Psoas muscle (tissue), 8 donors: ENCODE measurements around the gene ZNF277. TPM values are rescaled to one million over a fixed set of nuclear protein-coding genes. Genes with fewer than 3 reads are reported as not detected.

Source experiments
- ATAC-seq, 4 donors: fragments of 200-7000 bp; cut with Tn5 transposase; one replicate each; pipeline ENCODE4 v1.9.1; 2020; ENCODE audit warnings: moderate library complexity in 3 of 4, mild to moderate bottlenecking in 2 of 4
- DNase-seq, 2 donors: peaks; one replicate each; pipeline ENCODE4 v3.0.0-alpha.2; 2020
- H3K27ac ChIP-seq: fragments of 200-600 bp; one replicate; pipeline ENCODE4 v1.8.0; 2022
- H3K27me3 ChIP-seq, 3 donors: fragments of 200-600 bp in 1 of 3; one replicate each; pipeline versions ENCODE4 v1.6.1 to v1.8.0; 2013 to 2022; ENCODE audit warnings: low read length in 2 of 3, mild to moderate bottlenecking in 2 of 3, moderate library complexity in 1 of 3; ENCODE audit not compliant: insufficient read depth in 3 of 3
- H3K36me3 ChIP-seq, 2 donors: fragments of 200-600 bp in 1 of 2; one replicate each; pipeline versions ENCODE4 v1.6.1 to v1.8.0; 2013 to 2022; ENCODE audit warnings: low read depth in 1 of 2, mild to moderate bottlenecking in 1 of 2, moderate library complexity in 1 of 2; ENCODE audit not compliant: insufficient read depth in 1 of 2
- H3K4me1 ChIP-seq: fragments of 200-600 bp; one replicate; pipeline ENCODE4 v1.8.0; 2022
- H3K4me3 ChIP-seq: fragments of 200-600 bp; one replicate; pipeline ENCODE4 v1.8.0; 2022; ENCODE audit warnings: mild to moderate bottlenecking
- H3K9me3 ChIP-seq: fragments of 200-600 bp; one replicate; pipeline ENCODE4 v1.8.0; 2022
- CTCF ChIP-seq: fragments of 200-600 bp; IDR thresholded peaks from one replicate; pipeline ENCODE4 v1.8.0; 2022; ENCODE audit warnings: antibody characterized with exemption
- WGBS, 3 donors: extraction: QIAGEN DNeasy Blood & Tissue Kit; methylation state at CpG; one replicate each; pipeline versions ENCODE4 v1.1.6 to v1.1.7; 2013; 5-methylcytosine and 5-hydroxymethylcytosine counted together
- intact Hi-C, 2 donors: fragments of 100-400 bp; cut with DNase I; formaldehyde crosslinking; loops; one replicate each; pipeline versions ENCODE4 v1.11.0 to v1.14.2; 2022
- polyA plus RNA-seq, 3 donors: library from polyadenylated mRNA; stranded (reverse); fragments of 200-250 nt; gene quantifications; one replicate each; pipeline ENCODE4 v1.2.3, GENCODE V29; 2013
- total RNA-seq, 4 donors: library from RNA; stranded (reverse); fragmentation: NEBNext Ultra II Directional in 2 of 4; extraction: Animal tissue kit (Norgen Biotek cat#: 25700) in 2 of 4; gene quantifications; one replicate each; pipeline versions ENCODE4 v1.2.1 to v1.2.4, GENCODE V29; 2021 to 2023
- donor health status: healthy with polysubstance abuse.
- donor health status: DM: no; HTN: no; CAD: no; lungs with moderate emphysema.
- donor health status: Bipolar disorder and iron deficiency.
- donor health status: healthy.
- donor health status: DM: yes; HTN: yes; CAD: no.
- donor health status: DM: no; HTN: no; CAD: no.
- donor health status: DM: no; HTN: no; CAD: no.
- donor health status: DM: yes; HTN: yes; CAD: no.

Gene ZNF277
- total and polyA plus RNA-seq, 7 donors = 6.9 to 16.7 (median 11.6) TPM

GRCh38 chr7:112272921-112273561 is 66.5 kb downstream of the ZNF277 start:
- no peak for ATAC-seq
- 76 to 85% (median 78%) methylated on average over 7 of the region's 7 CpGs for WGBS, 3 donors

GRCh38 chr7:112279042-112279441 is 72.5 kb downstream of the ZNF277 start:
- intact Hi-C loops = no loop called here
- H3K27ac ChIP-seq = no peak overlapping the region

More at GRCh38 chr7:112272921-112273561, 66.5 kb downstream of the ZNF277 start:
- Histone ChIP-seq H3K27me3 (no peaks in the 10 kb centered on the region), H3K36me3 (no peaks in the 10 kb centered on the region), H3K4me1 (no peaks in the 10 kb centered on the region), H3K27ac (no peak overlapping the region), H3K4me3 (no peak overlapping the region), H3K9me3 (no peaks in the 10 kb centered on the region)
- TF ChIP-seq CTCF = no peak
- intact Hi-C loops = loop anchor here in 1 of 2 donors (5.0 kb wide), 1 partner anchor 1124 kb away; no protein-coding TSS in a partner anchor
- no peak for DNase-seq

GRCh38 chr7:112280267-112280666 is 73.8 kb downstream of the ZNF277 start:
- Histone ChIP-seq H3K27me3 (no peaks in the 10 kb centered on the region), H3K9me3 (no peaks in the 10 kb centered on the region), H3K4me1 (no peaks in the 10 kb centered on the region), H3K4me3 (no peak overlapping the region), H3K27ac (no peak overlapping the region), H3K36me3 (no peaks in the 10 kb centered on the region)
- WGBS, 3 donors = 73 to 80% (median 76%) methylated on average over 2 of the region's 2 CpGs
- no peak for TF ChIP-seq CTCF
- DNase-seq (no peak), ATAC-seq (no peak)
- intact Hi-C loops = no loop called here

More at GRCh38 chr7:112279042-112279441, 72.5 kb downstream of the ZNF277 start:
- no peaks in the 10 kb centered on the region for H3K36me3 ChIP-seq
- no peak for TF ChIP-seq CTCF
- H3K4me3 ChIP-seq = no peak overlapping the region
- no peaks in the 10 kb centered on the region for H3K27me3 ChIP-seq
- no peaks in the 10 kb centered on the region for H3K4me1 ChIP-seq
- ATAC-seq (no peak), DNase-seq (no peak)
- 91 to 98% (median 96%) methylated on average over 2 of the region's 2 CpGs for WGBS, 3 donors
- no peaks in the 10 kb centered on the region for H3K9me3 ChIP-seq

GRCh38 chr7:112282476-112283188 is 76.1 kb downstream of the ZNF277 start:
- no peak for ATAC-seq
- DNase-seq = no peak
- Histone ChIP-seq H3K27me3 (no peaks in the 10 kb centered on the region), H3K36me3 (no peaks in the 10 kb centered on the region), H3K4me3 (no peak overlapping the region), H3K9me3 (no peaks in the 10 kb centered on the region), H3K4me1 (no peaks in the 10 kb centered on the region), H3K27ac (no peak overlapping the region)
- intact Hi-C loops = no loop called here
- TF ChIP-seq CTCF = no peak
- 96 to 100% (median 100%) methylated on average over 1 of the region's 1 CpG for WGBS, 3 donors
